ENCODE results near the gene STAT2.
A peak's percentile ranks its signal among the peaks of the same experiment; 100 is the strongest.
"Not testable (repeated sequence)": the region's sequence is repeated elsewhere in the genome, so short reads cannot be mapped to it uniquely, and the experiment has no call there.

STAT2 gene

DNA sequence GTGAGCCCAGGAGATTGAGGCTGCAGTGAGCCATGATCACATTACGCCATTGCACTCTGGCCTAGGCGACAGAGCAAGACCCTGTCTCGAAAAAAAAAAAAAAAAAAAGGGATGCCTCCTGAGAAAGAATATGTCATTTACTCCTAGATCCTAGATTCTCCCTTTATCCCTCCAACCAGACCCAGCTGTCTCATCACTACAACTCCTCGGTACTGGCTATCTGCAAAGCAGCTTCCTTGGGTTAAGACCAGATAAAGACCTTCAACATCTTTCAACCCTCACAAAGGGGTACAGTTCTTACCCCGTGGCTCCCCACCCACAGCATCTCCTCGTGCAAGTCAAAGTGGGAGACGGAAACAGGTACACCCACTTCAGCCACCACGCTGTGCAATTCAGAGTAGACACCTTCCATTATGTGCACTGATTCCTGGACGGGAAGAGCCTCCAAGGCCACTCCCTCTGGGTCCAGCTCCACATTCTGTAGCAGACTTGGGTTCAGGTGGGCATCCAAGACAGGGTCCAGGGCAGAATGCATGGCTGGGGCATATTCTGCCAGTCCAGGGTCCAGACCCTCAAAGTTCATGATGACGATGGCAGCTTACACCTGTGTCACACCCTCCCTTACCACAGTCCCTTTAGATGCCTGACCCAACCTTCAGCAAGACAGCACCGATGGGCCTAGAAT lies 27.3 kb downstream of the STAT2 start:
- DNase-seq (ENCODE audit: low read depth in 2 of 3, low spot score in 2 of 3) = no peak

DNA sequence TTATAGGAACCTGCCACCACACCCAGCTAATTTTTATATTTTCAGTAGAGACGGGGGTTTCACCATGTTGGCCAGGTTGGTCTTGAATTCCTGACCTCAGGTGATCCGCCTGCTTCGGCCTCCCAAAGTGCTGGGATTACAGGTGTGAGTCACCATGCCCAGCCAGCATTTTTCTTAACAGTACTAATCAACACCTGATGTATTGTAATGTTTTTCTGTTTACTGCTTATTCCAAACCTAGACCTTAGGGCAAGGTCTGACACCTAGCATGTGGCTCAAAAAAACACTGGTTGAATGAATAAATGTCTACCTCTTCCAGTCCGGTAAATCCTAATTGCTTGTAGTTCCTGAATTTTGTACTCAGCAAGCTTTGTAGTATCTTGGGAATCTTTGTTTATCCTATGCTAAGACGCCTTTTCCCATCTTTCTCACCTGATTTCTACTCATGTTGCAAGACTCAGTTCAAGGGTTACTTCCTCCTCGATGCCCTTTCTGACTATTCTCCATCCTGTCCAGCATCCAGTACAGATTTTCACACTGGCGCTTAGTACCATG lies 28.9 kb downstream of the STAT2 start:
- DNase-seq (ENCODE audit: low read depth in 2 of 3, low spot score in 2 of 3) = no peak

DNA sequence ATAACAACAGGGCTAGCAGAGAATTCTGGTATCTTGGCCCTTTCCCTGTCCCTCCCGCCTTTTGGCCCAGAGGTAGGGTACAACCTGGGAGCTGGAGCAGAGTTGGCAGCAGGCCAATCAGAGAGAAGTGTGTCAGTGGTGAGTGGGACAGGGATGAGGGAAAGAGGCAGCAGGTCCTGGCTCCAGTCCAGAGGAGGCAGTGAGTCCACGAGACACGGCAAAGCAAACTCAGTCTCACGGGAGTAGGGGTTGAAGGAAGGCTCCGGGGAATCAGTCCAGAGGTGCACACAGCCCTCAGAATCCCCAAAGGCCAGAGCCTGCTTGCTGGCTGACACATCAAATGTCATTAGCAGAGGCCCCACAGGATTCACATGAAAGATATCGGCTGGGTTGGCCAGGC lies 33.4 kb downstream of the STAT2 start:
- no peak for DNase-seq (ENCODE audit: low read depth in 2 of 3, low spot score in 2 of 3)

DNA sequence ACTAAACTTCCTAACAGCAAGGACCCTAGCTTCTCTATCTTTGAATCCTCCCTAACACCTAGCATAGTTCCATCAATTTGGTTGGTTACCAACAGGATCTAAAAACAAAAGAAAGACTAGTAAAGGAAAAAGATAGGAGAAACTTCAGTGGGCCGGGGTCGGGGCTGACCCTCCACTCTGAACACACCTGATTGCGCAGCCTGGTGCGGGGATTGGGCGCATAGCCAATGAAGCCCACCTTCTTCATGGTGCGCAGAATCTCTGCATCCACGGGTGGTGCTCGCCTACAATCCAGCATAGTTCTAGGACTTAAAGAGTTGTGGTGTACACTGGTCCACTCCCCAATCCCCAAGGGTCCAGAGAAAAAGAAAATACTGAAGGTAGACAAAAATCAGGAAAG lies 33.8 kb downstream of the STAT2 start:
- DNase-seq (ENCODE audit: low read depth in 2 of 3, low spot score in 2 of 3) = no peak

DNA sequence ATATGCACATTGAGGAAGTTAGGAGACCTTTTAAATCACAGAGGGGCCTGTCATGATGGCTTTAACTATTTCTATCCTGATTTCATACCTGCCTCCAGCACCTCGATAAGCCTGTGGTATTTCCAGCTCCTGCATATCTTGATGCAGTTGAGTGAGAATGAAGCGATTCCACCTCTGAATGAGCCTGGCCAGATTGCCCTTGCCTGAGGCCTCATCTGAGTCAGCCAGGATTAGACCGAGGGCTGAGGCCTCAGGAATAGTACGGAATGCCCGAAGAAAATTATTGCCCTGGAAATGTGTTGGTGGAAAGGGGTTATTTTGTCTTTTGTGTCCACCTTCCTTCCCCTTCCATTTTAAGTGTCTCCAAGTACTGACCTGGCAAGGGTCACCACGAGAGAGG lies 35.7 kb downstream of the STAT2 start:
- DNase-seq (ENCODE audit: low read depth in 2 of 3, low spot score in 2 of 3) = no peak

DNA sequence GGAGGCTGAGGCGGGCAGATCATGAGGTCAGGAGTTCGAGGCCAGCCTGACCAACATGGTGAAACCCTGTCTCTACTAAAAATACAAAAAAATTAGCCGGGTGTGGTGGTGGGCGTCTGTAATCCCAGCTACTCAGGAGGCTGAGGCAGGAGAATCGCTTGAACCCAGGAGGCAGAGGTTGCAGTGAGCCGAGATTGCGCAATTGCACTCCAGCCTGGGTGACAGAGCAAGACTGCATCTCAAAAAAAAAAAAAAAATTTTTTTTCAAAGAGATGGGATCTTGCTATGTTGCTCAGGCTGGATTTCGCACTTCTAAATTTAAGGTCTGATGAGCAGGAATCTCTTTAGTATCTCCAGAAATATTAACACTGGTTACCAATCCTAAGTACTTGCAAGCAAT lies 38.3 kb downstream of the STAT2 start:
- not testable (repeated sequence) for DNase-seq (ENCODE audit: low read depth in 2 of 3, low spot score in 2 of 3)

DNA sequence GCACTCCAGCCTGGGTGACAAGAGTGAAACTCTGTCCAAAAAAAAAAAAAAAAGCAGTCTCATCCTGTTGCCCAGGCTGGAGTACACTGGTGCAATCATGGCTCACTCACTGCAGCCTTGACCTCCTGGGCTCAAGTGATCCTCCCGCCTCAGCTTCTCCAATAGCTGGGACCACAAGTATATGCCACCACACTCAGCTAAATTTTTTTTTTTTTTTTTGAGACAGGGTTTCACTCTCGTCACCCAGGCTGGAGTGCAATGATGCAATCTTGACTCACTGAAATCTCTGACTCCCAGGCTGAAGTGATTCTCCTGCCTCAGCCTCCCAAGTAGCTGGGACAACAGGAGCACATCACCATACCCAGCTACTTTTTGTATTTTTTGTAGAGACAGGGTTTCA lies 38.9 kb downstream of the STAT2 start:
- DNase-seq (ENCODE audit: low read depth in 2 of 3, low spot score in 2 of 3) = no peak

DNA sequence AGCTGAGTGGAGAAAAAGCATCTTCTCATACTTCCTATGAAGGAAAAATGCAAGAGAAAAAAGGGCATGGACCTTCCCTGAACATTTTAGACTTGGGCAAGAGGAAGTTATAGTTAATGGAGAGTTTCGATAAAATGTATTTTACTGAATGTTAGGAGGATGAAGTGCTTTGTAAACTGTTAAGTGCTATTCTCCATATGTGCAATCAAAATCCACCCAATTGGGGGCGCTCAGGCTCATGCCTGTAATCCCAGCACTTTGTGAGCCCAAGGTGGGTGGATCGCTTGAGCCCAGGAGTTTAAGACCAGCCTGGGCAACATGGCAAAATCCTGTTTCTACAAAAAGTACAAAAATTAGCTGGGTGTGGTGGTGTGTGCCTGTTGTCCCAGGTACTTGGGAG lies 42.2 kb downstream of the STAT2 start:
- no peak for DNase-seq (ENCODE audit: low read depth in 2 of 3, low spot score in 2 of 3)

DNA sequence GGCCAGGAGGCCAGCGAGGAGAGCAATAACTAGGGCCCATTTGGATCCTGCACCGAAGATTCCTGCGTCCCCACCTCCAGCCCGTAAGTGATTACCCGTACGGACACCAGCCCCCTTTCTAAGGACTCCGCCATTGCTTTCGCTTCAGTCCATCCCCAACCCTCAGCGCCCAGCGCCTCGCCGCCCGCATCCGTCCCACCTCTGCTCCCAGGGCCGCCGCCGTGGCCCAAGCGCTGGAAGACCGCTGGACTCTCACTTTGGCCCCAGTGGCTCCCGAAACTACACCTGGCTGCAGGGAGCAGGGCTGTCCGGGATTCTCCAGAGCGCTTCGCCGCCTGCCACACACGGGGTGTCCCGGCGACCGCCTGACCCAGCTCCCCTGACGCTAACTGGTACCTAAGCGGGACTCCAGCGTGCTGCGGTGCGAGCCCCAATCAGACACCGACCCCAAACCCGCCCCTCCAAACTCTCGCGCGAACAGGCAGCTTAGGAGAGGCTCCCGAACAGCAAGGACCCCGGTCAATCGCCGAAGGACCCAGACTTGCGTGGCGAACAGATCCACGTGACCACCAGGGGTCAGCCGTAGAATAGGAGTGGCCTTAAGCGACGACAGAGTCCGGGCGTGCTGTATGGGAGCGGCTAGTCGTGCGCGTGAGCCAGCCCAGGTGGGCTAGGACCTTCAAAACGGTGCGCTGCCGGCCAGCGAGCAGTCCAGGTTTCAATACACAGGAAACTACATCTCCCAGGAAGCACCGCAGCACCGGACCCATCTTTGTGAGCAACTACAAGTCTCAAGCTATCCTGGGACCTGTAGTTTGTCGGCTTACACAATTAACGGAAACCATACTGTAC lies 44.1 kb downstream of the STAT2 start, which contains the start of gene CNPY2:
Gene CNPY2 (minus strand): TSS at position 367 of the 852 bp plus-strand sequence. CDS start 771 bp downstream, outside the sequence.
- DNase-seq (ENCODE audit: low read depth in 2 of 3, low spot score in 2 of 3) = peak; percentile 91 to 94 (median 92)

DNA sequence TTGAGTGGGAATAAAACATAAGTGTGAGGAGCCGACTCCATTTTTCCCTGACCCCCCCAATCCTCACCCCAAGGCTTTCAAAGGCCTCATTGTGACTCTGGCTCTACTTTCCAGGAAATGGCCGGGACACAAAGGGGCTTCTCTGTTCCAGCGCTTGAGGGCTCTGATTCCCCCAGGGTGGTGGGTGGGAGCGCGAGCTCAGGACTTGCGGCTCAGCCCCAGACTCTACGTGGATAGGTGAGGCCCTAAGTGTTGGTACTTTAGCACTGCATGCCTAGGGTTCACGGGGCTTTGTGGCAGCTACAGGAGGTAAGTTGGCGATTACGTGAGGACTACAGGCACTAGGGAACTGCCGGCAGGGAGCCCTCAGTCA lies 44.7 kb downstream of the STAT2 start:
- no peak for DNase-seq (ENCODE audit: low read depth in 2 of 3, low spot score in 2 of 3)

DNA sequence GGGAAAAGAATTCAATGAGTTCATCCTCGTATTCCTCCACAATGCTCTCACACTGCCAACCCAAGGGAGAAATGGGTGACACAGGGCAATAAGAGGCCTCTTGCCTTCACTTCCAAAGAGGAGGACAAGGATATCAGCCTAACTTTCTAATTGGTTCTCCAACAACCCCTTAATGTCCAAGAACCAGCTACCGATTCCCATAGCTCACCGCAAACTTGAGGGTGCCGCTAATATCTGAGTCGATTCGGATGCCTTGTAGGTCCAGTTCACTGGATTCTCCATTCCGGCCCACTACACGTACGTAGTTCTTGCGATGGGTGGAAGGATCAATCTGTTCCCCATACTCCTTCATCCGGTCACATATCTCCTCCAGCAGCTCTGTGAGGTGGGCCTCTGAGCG lies 48.9 kb downstream of the STAT2 start:
- no peak for DNase-seq (ENCODE audit: low read depth in 2 of 3, low spot score in 2 of 3)

DNA sequence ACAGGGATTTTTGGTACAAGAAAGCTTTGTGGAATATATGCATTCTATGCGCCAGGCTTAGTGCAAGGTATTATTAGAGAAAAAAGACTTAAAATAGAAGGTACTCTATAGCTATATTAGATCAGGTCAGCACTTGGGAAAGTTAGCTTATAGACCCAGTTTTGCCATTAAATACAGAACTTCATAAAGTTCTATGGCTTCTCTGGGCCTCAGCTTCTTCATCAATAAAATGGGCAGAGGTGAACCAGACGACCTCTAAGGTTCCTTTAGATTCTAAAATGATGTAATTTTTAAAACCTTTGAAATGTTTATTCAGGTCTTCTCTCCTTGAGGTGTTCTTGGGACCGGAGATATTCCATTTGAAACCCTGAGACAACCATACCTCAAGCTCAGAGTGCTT lies 51.2 kb downstream of the STAT2 start:
- no peak for DNase-seq (ENCODE audit: low read depth in 2 of 3, low spot score in 2 of 3)

DNA sequence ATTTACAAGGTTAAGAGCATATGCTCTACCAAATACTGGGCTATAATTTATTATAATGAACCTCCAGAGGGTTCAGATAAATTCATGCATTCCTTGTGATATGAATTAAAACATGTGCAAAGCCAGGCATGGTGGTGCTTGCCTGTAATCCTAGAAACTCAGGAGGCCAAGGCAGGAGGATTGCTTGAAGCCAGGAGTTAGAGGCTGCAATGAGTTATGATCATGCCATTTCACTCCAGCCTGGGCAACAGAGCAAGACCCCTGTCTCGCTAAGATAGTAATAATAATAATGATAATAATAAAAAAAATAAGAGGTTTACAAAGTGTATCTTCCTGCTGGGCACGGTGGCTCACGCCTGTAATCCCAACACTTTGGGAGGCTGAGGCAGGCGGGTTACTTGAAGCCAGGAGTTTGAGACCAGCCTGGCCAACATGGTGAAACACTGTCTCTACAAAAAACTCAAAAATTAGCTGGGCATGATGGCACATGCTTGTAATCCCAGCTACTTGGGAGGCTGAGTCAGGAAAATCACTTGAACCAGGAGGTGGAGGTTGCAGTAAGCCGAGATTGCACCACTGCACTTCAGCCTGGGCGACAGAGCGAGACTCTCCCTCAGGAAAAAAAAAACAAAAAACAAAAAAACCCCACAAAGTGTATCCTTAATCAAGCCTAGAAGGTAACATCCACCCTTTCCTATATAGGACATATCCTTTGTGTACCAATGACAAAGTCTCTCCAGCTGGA lies 52.5 kb downstream of the STAT2 start:
- no peak for DNase-seq (ENCODE audit: low read depth in 2 of 3, low spot score in 2 of 3)

DNA sequence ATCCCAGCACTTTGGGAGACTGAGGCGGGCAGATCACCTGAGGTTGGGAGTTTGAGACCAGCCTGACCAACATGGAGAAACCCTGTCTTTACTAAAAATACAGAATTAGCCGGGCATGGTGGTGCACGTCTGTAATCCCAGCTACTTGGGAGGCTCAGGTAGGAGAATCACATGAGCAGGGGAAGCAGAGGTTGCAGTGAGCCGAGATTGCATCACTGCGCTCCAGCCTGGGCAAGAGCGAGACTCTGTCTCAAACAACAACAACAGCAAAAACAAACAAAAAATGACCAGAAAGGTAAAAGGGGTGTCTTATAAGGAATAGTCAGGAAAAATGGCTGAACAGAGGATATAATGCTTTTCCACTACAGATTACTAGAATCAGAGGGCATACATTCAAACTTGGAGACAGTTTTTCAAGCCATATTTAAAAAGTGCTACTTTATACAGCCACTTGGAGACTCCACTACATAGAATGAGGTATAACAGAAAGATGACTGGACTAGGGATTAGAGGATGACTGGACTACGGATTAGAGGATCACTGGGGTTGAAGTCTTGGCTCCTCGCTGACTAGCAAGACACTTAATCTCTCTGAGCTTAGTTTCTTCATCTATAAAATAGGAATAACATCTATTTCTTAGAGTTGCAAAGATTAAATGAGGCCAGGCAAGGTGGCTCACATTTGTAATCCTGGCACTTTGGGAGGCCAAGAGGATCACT lies 54.9 kb downstream of the STAT2 start:
- no peak for DNase-seq (ENCODE audit: low read depth in 2 of 3, low spot score in 2 of 3)

DNA sequence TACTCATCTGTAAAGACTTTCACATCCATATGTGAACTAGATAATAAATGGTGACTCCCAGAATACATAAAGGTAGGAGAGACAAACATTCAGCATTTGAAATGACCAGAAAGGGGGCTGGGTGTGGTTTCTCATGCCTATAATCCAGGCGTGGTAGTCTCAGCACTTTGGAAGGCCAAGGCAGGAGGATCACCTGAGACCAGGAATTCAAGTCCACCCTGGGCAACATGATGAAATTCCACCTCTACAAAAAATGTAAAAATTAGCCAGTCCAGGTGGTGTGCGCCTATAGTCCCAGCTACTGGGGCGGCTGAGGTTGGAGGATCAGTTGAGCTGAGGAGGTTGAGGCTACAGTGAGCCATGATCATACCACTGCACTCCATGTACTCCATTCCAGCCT lies 55.6 kb downstream of the STAT2 start:
- DNase-seq (ENCODE audit: low read depth in 2 of 3, low spot score in 2 of 3) = no peak

DNA sequence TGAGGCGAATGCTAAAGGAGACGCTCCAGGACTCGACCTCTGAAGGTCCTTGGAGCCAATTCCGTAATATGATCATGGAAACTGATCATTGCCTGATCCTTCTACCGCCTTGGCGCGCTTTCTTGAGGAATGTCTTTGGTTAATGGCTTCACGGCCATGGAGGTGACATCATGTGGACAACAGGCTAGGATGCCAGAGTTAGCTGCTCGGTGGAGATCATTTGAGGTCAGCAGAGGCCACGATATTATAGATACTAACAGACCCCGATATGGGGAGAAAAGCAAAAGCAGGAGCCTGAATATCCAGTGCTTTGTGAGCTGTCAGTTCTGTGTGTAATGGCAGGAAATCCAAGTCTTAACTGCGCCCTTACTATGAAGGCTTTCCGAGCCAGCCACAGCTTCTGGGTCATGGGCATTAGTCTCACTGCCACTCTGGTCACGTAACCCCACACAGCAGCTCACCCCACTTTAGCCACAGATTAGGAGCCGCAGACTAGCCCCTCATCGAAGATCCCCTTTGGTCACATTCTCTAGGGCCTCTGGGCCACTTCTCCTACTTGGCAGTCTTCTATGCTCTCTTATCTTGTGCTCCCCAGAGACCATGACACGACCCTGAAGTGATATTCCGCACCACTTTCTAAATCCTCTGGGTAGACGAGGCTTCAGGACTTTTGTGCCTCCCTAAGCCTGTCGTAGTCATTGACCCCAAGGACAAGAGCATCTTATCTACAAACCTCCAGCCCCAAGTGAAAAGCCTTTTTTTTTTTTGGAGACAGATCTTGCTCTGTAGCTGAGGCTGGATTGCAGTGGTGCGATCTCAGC lies 59.1 kb downstream of the STAT2 start:
- DNase-seq (ENCODE audit: low read depth in 2 of 3, low spot score in 2 of 3) = no peak

DNA sequence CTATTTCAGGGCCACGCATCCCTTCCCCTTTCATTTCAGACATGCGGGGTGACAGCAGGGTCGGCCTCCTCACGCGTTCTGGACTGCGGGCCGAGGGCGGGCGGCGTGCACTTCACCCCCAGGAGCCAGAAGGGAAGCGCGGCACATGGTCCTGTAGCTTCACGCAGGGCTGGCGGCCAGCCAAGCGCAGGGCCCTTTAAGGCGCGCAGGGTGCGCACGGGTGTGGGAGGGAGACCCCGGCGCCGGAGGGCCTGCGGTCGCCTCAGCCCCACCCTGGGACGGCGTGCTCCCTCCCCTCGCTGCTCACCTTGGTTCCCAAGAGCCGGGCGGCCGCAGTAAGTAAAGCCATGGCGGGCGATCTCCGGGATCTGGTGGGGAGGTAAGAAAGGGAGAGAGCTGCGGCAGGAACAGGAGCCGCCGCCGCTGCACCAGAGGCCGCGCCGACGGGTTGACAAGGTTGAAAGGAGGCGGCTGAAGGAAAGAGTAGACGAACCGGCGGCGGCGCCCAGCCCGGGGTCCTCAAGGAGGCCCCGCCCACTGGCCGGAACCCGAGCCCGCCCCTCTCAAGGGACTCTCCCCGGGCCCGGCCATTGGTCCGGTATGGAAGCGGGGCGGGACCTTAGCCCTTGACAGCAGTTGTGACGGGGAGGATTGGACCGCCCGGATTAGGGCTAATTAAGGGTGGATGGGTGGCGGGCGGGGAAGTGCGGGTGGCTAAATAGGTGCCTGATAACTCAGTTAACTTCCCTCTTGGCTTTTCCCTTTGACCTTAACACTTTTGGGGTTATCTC lies 59.9 kb downstream of the STAT2 start, which contains the start of gene CS:
Gene CS (minus strand): TSS at position 478 of the 791 bp plus-strand sequence. CDS start 129 bp downstream, at position 349.
- DNase-seq (ENCODE audit: low read depth in 2 of 3, low spot score in 2 of 3) = peak; percentile 91 to 97 (median 95)

DNA sequence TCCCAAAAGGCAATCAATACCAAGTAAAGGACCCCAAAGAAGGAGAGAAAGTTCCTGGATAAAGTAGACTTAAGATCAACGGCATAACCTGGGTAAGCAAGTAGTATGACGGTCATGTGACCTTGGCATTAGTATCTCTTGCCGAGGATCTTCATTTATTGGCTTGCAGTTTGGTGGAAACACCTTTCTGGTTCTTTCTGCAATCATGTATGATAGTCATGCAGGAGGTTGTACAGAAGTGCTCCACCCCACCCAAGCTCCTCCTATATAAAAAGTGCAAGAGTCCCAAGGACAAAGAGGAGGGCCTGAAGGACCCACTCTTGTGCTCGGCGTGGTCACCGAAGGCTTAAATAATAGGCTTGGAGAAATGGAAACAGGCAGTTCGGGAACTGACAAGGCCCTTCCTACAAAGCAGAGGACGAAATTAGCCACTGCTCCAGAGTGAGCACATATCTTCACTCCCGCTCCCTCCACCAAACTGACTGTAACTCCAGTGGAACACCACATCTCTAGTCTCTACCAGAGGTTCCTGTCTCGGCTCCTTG lies 60.5 kb downstream of the STAT2 start:
- DNase-seq (ENCODE audit: low read depth in 2 of 3, low spot score in 2 of 3) = peak in 1 of 3 experiments; percentile 22

DNA sequence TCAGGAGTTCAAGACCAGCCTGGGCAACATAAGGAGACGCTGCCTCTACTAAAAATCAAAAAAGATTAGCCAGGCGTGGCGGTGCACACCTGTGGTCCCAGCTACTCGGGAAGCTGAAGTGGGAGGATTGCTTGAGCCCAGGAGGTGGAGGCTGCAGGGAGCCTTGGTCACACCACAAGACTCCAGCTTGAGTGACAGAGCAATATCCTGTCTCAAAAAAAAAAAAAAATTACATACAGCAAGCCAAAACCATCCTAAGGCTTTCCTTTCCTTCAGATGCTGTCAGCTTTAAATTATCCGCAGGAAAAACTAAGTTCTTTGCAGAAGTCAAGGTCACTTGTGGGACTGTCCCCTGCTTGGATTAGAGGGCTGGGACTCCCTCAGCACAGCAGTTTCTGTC lies 61.1 kb downstream of the STAT2 start:
- DNase-seq (ENCODE audit: low read depth in 2 of 3, low spot score in 2 of 3) = no peak

Measured in activated CD8-positive, alpha-beta memory T cell treated with anti-CD3 and anti-CD28 coated beads for 48 hours (primary cell).